Mesenteric fat pad (tissue), 1 donor: ENCODE measurements around the gene NF1. TPM values are rescaled to one million over a fixed set of nuclear protein-coding genes. Genes with fewer than 3 reads are reported as not detected.
"Not testable (repeated sequence)": the region's sequence is repeated elsewhere in the genome, so short reads cannot be mapped to it uniquely, and the experiment has no call there.

Experiments used
- DNase-seq: peaks from one replicate; pipeline ENCODE4 v3.0.0-alpha.2; 2020; ENCODE audit warnings: low spot score
- total RNA-seq: library from RNA; stranded (reverse); fragmentation: NEBNext Ultra II Directional; extraction: Animal tissue kit (Norgen Biotek cat#: 25700); gene quantifications from one replicate; pipeline ENCODE4 v1.2.1, GENCODE V29; 2021
- donor health status: DM: yes; HTN: yes; CAD: no.

NF1 gene
- total RNA-seq, 1 donor from 2014 or later = 55.8 TPM

DNA sequence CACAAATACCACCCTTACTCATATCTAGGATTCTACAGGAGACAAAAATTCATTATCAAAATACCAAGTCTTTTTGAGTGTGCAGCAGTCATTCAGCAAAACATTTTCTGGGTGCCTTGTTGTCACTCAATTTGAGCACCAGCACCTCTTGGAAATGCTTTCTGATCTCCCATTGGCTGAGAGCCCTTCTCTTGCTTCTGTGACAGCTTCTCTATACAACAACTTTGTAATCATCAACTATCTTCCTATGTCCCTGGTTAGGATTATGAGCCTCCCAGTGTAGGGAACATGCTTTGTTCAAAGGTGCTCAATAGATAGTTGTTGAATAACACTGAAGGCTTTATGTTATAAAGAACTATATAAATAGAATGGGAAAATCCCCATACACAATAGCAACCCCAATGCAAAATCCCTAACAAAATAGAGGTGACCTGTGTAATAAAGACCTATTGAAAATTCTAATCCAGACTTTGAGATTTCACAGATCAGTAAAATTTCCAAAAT lies 286.4 kb downstream of the NF1 start:
- no peak for DNase-seq

DNA sequence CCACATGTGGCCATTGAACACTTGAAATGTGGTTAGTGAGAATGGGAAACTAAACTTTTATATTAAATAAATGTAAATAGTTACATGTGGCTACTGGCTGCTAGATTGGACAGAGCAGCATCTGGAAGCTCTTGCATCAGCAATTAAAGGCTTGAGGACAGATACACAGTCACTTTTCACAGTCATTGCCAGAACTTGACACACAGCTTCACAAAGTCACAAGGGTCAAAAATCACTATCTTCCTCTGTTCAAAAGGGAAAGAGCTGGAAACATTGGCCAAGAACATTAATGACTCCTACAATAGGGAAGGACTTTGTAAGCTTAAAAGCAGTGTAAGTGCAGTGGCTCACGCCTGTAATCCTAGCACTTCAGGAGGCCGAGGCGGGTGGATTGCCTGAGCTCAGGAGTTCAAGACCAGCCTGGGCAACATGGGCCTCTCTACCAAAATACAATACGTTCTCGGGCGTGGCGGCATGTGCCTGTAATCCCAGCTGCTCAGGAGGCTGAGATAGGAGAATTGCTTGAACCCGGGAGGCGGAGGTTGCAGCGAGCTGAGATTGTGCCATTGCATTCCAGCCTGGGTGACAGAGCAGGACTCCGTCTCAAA lies 288.0 kb downstream of the NF1 start:
- not testable (repeated sequence) for DNase-seq

GRCh38 chr17:31383488-31383887 lies 288.7 kb downstream of the NF1 start:
- DNase-seq = not testable (repeated sequence)

GRCh38 chr17:31385428-31386285 lies 290.9 kb downstream of the NF1 start:
- no peak for DNase-seq

GRCh38 chr17:31386542-31387075 lies 291.8 kb downstream of the NF1 start:
- no peak for DNase-seq

GRCh38 chr17:31387438-31387837 lies 292.7 kb downstream of the NF1 start:
- no peak for DNase-seq

GRCh38 chr17:31388351-31388750 lies 293.6 kb downstream of the NF1 start:
- no peak for DNase-seq

- DNase-seq = no peak
These were observed 294.2 kb downstream of the NF1 start for GRCh38 chr17:31388770-31389656.

- DNase-seq = peak; percentile 85
These were observed 295.0 kb downstream of the NF1 start for GRCh38 chr17:31389657-31390381.

DNA sequence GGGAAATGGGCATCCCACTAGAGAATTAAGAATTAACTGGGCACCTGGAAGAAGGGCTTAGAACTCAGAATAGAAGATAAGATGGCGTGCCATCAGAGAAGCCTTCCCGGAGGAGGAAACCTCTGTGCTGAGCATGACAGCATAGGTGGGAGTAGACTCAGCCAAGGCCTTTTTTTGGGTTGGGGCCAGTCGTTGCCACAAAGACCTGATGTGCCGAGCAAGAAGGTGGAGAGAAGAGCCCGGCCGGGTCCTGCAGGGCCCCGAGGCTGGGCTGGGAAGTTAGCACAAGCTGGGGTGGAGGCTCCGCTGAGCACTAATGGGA lies 295.6 kb downstream of the NF1 start:
- no peak for DNase-seq

DNA sequence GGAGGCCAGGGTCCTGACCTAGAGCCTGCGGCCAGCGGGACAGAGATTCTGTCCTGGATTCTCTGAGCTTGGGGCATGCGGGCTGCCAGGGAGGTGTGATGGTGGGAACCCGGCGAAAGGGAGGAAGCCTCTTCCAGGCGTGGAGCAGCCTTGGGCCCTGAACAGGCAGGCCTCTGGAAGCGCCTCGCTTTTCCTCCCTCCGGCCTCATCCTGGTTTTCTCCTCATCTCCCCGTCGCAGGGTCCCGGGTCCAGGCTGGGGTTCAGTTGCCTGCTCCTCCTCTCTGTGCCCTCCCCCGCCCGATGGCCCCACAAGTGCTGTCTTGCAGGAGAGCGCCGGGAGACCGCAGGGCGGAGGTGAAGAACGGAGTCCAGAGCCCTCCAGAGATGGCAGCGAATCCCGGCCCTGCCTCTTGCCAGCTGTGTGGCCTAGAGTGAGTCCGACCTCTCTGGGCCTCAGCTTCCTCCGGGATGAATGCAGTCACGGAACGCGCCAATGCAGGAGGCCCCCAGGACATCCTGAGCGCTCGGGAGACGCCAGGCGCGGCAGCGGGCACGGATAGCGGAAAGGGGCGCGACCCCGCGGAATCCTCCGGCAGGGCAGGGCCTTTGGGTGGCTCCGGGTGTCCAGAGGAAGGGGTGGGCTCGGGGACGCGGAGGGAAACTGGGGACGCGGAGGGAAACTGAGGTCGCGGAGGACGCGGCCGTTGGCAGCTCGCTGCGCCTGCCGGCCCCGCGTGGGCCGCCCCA lies 296.1 kb downstream of the NF1 start:
- peak; percentile 85 for DNase-seq

DNA sequence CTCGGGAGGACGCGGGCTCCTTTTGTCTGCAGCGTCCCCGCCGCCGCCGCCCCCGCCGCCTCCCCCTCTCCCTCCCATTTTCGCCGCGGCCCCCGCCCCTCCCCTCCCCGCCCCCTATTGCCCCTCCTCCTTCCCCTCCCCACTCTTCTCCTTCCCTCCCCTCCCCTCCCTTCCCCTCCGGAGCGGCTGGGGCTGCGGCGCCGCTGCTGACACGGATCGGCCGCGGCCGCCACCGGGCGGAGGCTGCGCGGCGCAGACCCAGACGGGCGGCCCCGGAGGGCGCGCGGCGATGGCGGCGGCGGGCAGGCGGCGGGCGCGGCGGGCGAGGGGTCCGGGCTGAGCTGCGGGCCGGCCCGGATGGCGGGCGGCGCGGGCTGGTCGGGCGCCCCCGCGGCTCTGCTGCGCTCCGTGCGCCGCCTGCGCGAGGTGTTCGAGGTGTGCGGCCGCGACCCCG lies 296.7 kb downstream of the NF1 start, which contains the start of gene RAB11FIP4:
TSS of gene RAB11FIP4 (plus strand) at position 180 of the 454 bp plus-strand sequence. CDS start at position 358, 178 bp downstream.
- DNase-seq = no peak

DNA sequence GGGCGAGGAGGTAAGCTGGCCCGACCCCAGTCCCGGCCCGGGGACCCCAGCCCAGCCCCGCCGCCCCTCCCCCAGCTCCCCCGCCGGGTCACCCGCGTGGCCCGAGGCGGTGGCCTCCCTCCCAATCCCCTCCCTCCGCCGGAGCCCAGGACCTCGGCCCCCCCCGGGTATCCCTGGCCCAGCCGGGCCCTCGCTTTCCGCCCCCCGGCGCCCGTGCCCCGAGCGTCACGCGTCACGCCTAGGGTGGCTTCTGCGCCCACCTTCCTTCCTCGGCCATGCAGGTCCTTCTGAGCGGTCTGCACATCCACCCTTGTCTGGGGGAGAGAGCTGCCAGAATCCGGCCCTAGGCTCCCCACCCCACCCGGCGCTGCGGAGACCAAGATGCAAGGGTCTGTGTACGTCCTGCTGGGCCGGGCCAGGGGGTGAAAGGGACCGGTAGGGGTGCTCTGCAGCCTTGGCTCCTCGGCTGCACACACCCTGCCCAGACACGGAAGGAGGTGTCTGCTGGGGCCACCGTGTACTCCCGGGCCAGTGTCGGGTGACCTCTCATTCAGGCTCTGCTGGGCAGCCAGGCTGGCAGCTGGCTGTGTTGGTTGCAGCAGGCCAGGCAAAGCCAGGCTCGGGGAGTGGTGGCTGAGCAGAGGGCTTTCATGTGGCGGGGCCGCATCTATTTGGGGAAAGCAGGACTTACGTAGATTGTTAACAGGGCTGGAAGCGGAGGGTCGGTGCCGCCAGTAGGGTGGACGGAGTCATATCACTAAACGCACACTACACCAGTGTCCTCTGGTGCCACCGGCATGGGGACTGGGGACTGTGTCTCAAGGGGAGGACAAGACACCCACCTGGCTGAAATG lies 297.5 kb downstream of the NF1 start:
- peak; percentile 87 for DNase-seq

DNA sequence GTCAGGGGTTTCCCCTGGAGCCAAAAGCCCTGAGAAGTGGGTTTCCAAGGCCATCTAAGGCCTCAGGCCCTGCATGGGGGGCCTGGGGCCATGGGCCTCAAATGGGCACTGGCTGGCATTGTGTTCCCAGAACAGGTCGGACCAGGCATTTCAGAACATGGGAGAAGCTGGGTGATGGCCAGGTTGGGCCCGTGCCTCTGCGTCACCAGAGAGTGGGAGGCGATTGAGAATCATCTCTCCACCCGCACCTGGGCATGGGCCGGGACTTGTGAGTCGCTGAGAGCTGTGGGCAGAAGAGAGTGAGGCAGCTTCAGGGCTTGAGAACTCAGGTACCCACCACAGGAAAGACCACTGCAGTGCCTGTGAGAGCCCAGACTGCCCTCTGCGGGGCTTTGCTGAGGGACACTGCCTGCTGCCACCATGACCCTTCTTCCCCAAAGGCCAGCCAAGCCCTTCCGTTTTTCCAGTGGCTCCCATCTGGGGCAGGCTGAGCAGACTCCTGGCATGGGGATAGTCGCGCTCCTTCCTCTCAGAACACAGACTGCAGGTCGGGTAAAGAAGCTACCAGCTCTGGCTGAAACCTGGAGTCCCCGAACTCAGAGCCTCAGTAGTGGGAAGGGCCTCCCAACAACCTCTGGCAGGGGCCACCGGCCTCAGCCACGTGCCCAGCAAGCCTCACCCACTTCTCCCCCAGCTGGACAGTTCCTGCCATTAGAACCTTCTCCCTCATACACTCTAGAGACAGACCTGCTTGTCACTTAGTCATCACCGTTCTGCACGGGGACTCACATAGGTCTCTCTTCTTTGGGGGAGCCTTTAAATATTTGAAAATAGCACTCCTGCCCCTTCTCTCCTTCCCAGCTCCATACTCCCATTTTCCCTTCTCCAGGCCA lies 298.3 kb downstream of the NF1 start:
- DNase-seq = peak; percentile 87

GRCh38 chr17:31393749-31394146 lies 299.0 kb downstream of the NF1 start:
- peak; percentile 18 for DNase-seq

GRCh38 chr17:31394544-31394943 lies 299.8 kb downstream of the NF1 start:
- peak; percentile 60 for DNase-seq

GRCh38 chr17:31397256-31397939 lies 302.6 kb downstream of the NF1 start:
- DNase-seq = peak; percentile 71
